B cell (primary cell): ENCODE results near the gene GNAI2. TPM values are rescaled to one million over a fixed set of nuclear protein-coding genes. Genes with fewer than 3 reads are reported as not detected.

Experiments
- ATAC-seq: fragments of 200-7000 bp; cut with Tn5 transposase; one replicate; pipeline ENCODE4 v1.10.0; 2021; ENCODE audit warnings: low read depth, mild to moderate bottlenecking, moderate number of reproducible peaks, moderate library complexity
- CTCF ChIA-PET: fragments of 350-600 bp; sonication (Branson Sonifier 250); formaldehyde crosslinking; loops from one replicate; lab custom pipeline; 2021; ENCODE audit warnings: antibody characterized with exemption, inconsistent platforms; lab: Charles Lee
- POLR2A ChIA-PET: fragments of 350-600 bp; sonication (Branson Sonifier 250); formaldehyde crosslinking; loops from one replicate; lab custom pipeline; 2021; ENCODE audit warnings: antibody characterized with exemption; lab: Charles Lee
- DNase-seq: peaks from one replicate; pipeline ENCODE4 v3.0.0; 2013
- H2AFZ ChIP-seq: 2 replicates; pipeline ENCODE4 v1.6.1; 2012; ENCODE audit warnings: mild to moderate bottlenecking, low read depth, low read length; ENCODE audit not compliant: insufficient read depth, poor library complexity, severe bottlenecking
- H3K27ac ChIP-seq, 2 donors: 1 replicate in 1 of 2; 2 replicates in 1 of 2; pipeline ENCODE4 v1.5.1; 2012 to 2013; ENCODE audit warnings: low read length in 2 of 2, mild to moderate bottlenecking in 2 of 2, moderate library complexity in 1 of 2
- H3K27me3 ChIP-seq, 4 experiments: fragments of 200-600 bp in 1 of 4; sonication (generic) in 1 of 4; replicated peaks in 1 of 4; 1 replicate in 2 of 4; 2 replicates in 2 of 4; pipeline versions ENCODE4 v1.6.1 to v1.7.0; 2013 to 2016; ENCODE audit warnings: low read length in 3 of 4, mild to moderate bottlenecking in 2 of 4, mixed read lengths in 1 of 4, moderate library complexity in 1 of 4; ENCODE audit not compliant: insufficient read depth in 4 of 4, control insufficient read depth in 3 of 4; ENCODE audit errors: control extremely low read depth in 1 of 4
- H3K36me3 ChIP-seq, 2 experiments: replicated peaks in 1 of 2; 1 replicate in 1 of 2; 2 replicates in 1 of 2; pipeline versions ENCODE4 v1.6.1 to v1.7.1; 2013; ENCODE audit warnings: low read length in 1 of 2; ENCODE audit not compliant: insufficient read depth in 2 of 2, control insufficient read depth in 1 of 2; ENCODE audit errors: control extremely low read depth in 1 of 2, extremely low read depth in 1 of 2
- H3K4me1 ChIP-seq, 2 donors: fragments of 200-600 bp in 1 of 2; sonication (generic) in 1 of 2; 1 replicate in 1 of 2; 2 replicates in 1 of 2; pipeline versions ENCODE4 v1.5.1 to v1.6.1; 2013 to 2017; ENCODE audit warnings: low read length in 2 of 2; ENCODE audit not compliant: control insufficient read depth in 2 of 2, insufficient read depth in 2 of 2
- H3K4me2 ChIP-seq: replicated peaks from 2 replicates; pipeline ENCODE3; 2012; ENCODE audit warnings: mild to moderate bottlenecking, low read depth, low read length; ENCODE audit not compliant: poor library complexity, severe bottlenecking
- H3K4me3 ChIP-seq, 5 experiments: fragments of 200-600 bp in 1 of 5; sonication (generic) in 1 of 5; 1 replicate in 3 of 5; 2 replicates in 2 of 5; pipeline versions ENCODE4 v1.5.1 to v1.7.0; 2011 to 2016; ENCODE audit warnings: low read length in 4 of 5, mild to moderate bottlenecking in 4 of 5, low read depth in 2 of 5, control low read depth in 1 of 5, moderate library complexity in 1 of 5; ENCODE audit not compliant: insufficient read depth in 1 of 5; ENCODE audit errors: control extremely low read depth in 1 of 5, extremely low read depth in 1 of 5
- H3K79me2 ChIP-seq: fragments of 200-600 bp; sonication (generic); one replicate; pipeline ENCODE4 v1.6.0; 2016; ENCODE audit warnings: low read length; ENCODE audit not compliant: control insufficient read depth, insufficient read depth
- H3K9ac ChIP-seq: fragments of 200-600 bp; sonication (generic); 2 replicates; pipeline ENCODE4 v1.6.1; 2017; ENCODE audit warnings: mild to moderate bottlenecking, low read length, moderate library complexity
- H3K9me3 ChIP-seq, 3 donors: one replicate each; pipeline versions ENCODE4 v1.6.1 to v1.7.1; 2013; ENCODE audit warnings: low read length in 2 of 3; ENCODE audit not compliant: control insufficient read depth in 2 of 3, insufficient read depth in 1 of 3; ENCODE audit errors: control extremely low read depth in 1 of 3
- H4K20me1 ChIP-seq: 2 replicates; pipeline ENCODE4 v1.6.0; 2012; ENCODE audit warnings: mild to moderate bottlenecking, low read length; ENCODE audit not compliant: insufficient read depth, control insufficient read depth, poor library complexity, severe bottlenecking
- H3K27ac Mint-ChIP-seq: one replicate; pipeline ENCODE4 v1.8.0; 2021; ENCODE audit warnings: mixed read lengths
- H3K27me3 Mint-ChIP-seq: one replicate; pipeline ENCODE4 v1.8.0; 2021; ENCODE audit warnings: mixed read lengths
- H3K4me1 Mint-ChIP-seq: one replicate; pipeline ENCODE4 v1.8.0; 2021; ENCODE audit warnings: mixed read lengths
- H3K4me3 Mint-ChIP-seq: one replicate; pipeline ENCODE4 v1.8.0; 2021; ENCODE audit warnings: mixed read lengths
- H3K9me3 Mint-ChIP-seq: one replicate; pipeline ENCODE4 v1.8.0; 2022; ENCODE audit warnings: mixed read lengths; ENCODE audit not compliant: insufficient read depth
- CTCF ChIP-seq: fragments of 200-600 bp; IDR thresholded peaks from one replicate; pipeline ENCODE4 v1.8.0; 2022; ENCODE audit warnings: antibody characterized with exemption, mild to moderate bottlenecking
- EZH2 ChIP-seq: IDR thresholded peaks from 2 replicates; pipeline ENCODE4 v1.6.1; 2012; ENCODE audit warnings: borderline replicate concordance, low read depth, mild to moderate bottlenecking, moderate library complexity, low read length; ENCODE audit not compliant: insufficient read depth, poor library complexity, severe bottlenecking
- WGBS: methylation state at CpG from one replicate; pipeline ENCODE4 v1.1.5; 2013; ENCODE audit warnings: missing lambda C conversion rate; ENCODE audit not compliant: insufficient coverage; 5-methylcytosine and 5-hydroxymethylcytosine counted together
- intact Hi-C: fragments of 100-400 bp; cut with micrococcal nuclease; formaldehyde crosslinking; loops from one replicate; pipeline ENCODE4 v1.10.0; 2022
- polyA plus RNA-seq: library from polyadenylated mRNA; depleted of rRNA; stranded (reverse); fragments of >200 nt; gene quantifications from 2 replicates; pipeline ENCODE4 v1.2.3, GENCODE V29; 2012
- total RNA-seq, 2 donors: library from RNA; stranded (reverse); fragments of 120-200 nt in 1 of 2; gene quantifications; 1 replicate in 1 of 2; 2 replicates in 1 of 2; pipeline versions ENCODE4 v1.2.3 to v1.2.4, GENCODE V29; 2013 to 2022

Gene GNAI2
- total and polyA plus RNA-seq, 2 donors (not counting 1 experiment from before 2014, with no cell fraction given), result 302 to 491 TPM

- TF ChIP-seq CTCF (no peak), EZH2 (no peak)
- no peak for ATAC-seq
- Histone ChIP-seq H4K20me1 (no peaks in the 10 kb centered on the region), H3K27ac (no peak overlapping the region), H3K27me3 (peaks cover 0 to 66% (median 26%) of the 10 kb centered on the region in 4 experiments), H3K9ac (no peak overlapping the region), H3K4me3 (no peak overlapping the region), H3K36me3 (no peaks in the 10 kb centered on the region), H3K9me3 (peaks cover 0 to 14% (median 0%) of the 10 kb centered on the region in 3 donors), H3K79me2 (no peaks in the 10 kb centered on the region), H3K4me2 (peak overlapping the region; percentile 33), H3K4me1 (peaks cover 15 to 23% of the 10 kb centered on the region in 2 donors), H2AFZ (no peak overlapping the region)
- Mint-ChIP-seq H3K4me3 (peak overlapping the region; percentile 19), H3K4me1 (peaks cover 2% of the 10 kb centered on the region), H3K27ac (no peak overlapping the region), H3K27me3 (peaks cover 47% of the 10 kb centered on the region), H3K9me3 (no peaks in the 10 kb centered on the region)
- intact Hi-C loops, result no loop called here
- WGBS, result 74% methylated on average over 9 of the region's 12 CpGs
- DNase-seq, result no peak
- CTCF ChIA-PET, result interaction anchor here (0.6 to 4.3 kb wide), 2 partner anchors 9 to 244 kb away, joined by 3 to 27 read pairs; no protein-coding TSS in a partner anchor
- POLR2A ChIA-PET, result no interaction called here
Observed at GRCh38 chr3:50203809-50204803, 31.9 kb upstream of the GNAI2 start.
